H54 (cell line): ENCODE results near the gene TRAFD1.

Source experiments
- DNase-seq: peaks from one replicate; pipeline ENCODE4 v3.0.0; 2011; ENCODE audit warnings: low spot score, mixed read lengths; ENCODE audit not compliant: insufficient read length
- FAIRE-seq: peaks from 3 replicates; lab custom pipeline; 2011; peaks lifted over from hg19 to GRCh38; lab: Jason Lieb, UNC
- POLR2A ChIP-seq: IDR thresholded peaks from 2 replicates; pipeline ENCODE4 v1.6.1; 2011; ENCODE audit warnings: low read depth, mild to moderate bottlenecking, low read length

Gene TRAFD1

GRCh38 chr12:112198120-112198733 lies 72.9 kb downstream of the TRAFD1 start:
- DNase-seq (peak; percentile 69), FAIRE-seq (peak; percentile 55)
- no peak for TF ChIP-seq POLR2A

GRCh38 chr12:112199136-112199535 lies 73.8 kb downstream of the TRAFD1 start:
- FAIRE-seq (no peak), DNase-seq (no peak)
- no peak for TF ChIP-seq POLR2A
